ENCODE measurements around the gene GADL1.

Gene GADL1

GRCh38 chr3:30742796-30743619 is 151.5 kb downstream of the GADL1 start:
- DNase-seq (ENCODE audit: low read depth in 2 of 2), result no peak
- TF ChIP-seq, protein P1, sequence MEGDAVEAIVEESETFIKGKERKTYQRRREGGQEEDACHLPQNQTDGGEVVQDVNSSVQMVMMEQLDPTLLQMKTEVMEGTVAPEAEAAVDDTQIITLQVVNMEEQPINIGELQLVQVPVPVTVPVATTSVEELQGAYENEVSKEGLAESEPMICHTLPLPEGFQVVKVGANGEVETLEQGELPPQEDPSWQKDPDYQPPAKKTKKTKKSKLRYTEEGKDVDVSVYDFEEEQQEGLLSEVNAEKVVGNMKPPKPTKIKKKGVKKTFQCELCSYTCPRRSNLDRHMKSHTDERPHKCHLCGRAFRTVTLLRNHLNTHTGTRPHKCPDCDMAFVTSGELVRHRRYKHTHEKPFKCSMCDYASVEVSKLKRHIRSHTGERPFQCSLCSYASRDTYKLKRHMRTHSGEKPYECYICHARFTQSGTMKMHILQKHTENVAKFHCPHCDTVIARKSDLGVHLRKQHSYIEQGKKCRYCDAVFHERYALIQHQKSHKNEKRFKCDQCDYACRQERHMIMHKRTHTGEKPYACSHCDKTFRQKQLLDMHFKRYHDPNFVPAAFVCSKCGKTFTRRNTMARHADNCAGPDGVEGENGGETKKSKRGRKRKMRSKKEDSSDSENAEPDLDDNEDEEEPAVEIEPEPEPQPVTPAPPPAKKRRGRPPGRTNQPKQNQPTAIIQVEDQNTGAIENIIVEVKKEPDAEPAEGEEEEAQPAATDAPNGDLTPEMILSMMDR (IDR thresholded peaks at IDR 0.05; ENCODE audit: low read depth, low read length), result no peak
- H3K4me3 ChIP-seq (replicated peaks in 1 of 2; ENCODE audit: low read depth in 2 of 2, low read length in 2 of 2), result no peak overlapping the region

GRCh38 chr3:30741889-30742288 is 152.6 kb downstream of the GADL1 start:
- TF ChIP-seq, protein P1 (IDR thresholded peaks at IDR 0.05; ENCODE audit: low read depth, low read length), result no peak
- DNase-seq (ENCODE audit: low read depth in 2 of 2), result no peak
- no peak overlapping the region for H3K4me3 ChIP-seq (replicated peaks in 1 of 2; ENCODE audit: low read depth in 2 of 2, low read length in 2 of 2)

DNA sequence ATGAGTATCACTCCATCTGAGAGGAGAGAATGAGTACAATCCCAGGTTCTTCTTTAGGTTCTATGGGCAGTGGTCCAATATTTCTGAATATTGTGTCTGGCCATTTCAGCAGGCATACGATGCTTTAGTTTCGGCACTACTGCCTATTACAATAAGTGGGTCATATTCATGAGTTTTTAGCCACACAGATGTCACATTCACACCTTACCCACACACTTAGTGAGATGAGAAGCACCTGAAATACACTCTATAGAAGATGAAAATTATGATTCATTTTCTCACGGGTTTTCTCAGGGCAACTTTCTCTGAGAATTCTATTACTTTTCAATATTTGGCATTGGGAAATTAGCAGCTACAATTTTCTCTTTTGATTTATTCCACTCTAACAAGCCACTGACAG is 155.9 kb downstream of the GADL1 start:
- TF ChIP-seq, protein P1 (IDR thresholded peaks at IDR 0.05; ENCODE audit: low read depth, low read length), result no peak
- no peak for DNase-seq (ENCODE audit: low read depth in 2 of 2)
- no peak overlapping the region for H3K4me3 ChIP-seq (replicated peaks in 1 of 2; ENCODE audit: low read depth in 2 of 2, low read length in 2 of 2)

GRCh38 chr3:30737743-30738499 is 156.5 kb downstream of the GADL1 start:
- no peak overlapping the region for H3K4me3 ChIP-seq (replicated peaks in 1 of 2; ENCODE audit: low read depth in 2 of 2, low read length in 2 of 2)
- no peak for DNase-seq (ENCODE audit: low read depth in 2 of 2)
- TF ChIP-seq, protein P1 (IDR thresholded peaks at IDR 0.05; ENCODE audit: low read depth, low read length), result no peak

GRCh38 chr3:30733696-30734095 is 160.8 kb downstream of the GADL1 start:
- TF ChIP-seq, protein P1 (IDR thresholded peaks at IDR 0.05; ENCODE audit: low read depth, low read length), result no peak
- no peak for DNase-seq (ENCODE audit: low read depth in 2 of 2)
- H3K4me3 ChIP-seq (replicated peaks in 1 of 2; ENCODE audit: low read depth in 2 of 2, low read length in 2 of 2), result no peak overlapping the region

- TF ChIP-seq, protein P1 (IDR thresholded peaks at IDR 0.05; ENCODE audit: low read depth, low read length), result no peak
- DNase-seq (ENCODE audit: low read depth in 2 of 2), result no peak
- no peak overlapping the region for H3K4me3 ChIP-seq (replicated peaks in 1 of 2; ENCODE audit: low read depth in 2 of 2, low read length in 2 of 2)
Observed at GRCh38 chr3:30733209-30733608, 161.3 kb downstream of the GADL1 start.

Data from cardiac fibroblast (primary cell).